ENCODE data around the gene OR52E2. TPM values are rescaled to one million over a fixed set of nuclear protein-coding genes. Genes with fewer than 3 reads are reported as not detected.

Gene OR52E2
- total and polyA plus RNA-seq, 2 donors (not counting 3 experiments of a cell fraction or from before 2014, with no cell fraction given), result not detected

DNA sequence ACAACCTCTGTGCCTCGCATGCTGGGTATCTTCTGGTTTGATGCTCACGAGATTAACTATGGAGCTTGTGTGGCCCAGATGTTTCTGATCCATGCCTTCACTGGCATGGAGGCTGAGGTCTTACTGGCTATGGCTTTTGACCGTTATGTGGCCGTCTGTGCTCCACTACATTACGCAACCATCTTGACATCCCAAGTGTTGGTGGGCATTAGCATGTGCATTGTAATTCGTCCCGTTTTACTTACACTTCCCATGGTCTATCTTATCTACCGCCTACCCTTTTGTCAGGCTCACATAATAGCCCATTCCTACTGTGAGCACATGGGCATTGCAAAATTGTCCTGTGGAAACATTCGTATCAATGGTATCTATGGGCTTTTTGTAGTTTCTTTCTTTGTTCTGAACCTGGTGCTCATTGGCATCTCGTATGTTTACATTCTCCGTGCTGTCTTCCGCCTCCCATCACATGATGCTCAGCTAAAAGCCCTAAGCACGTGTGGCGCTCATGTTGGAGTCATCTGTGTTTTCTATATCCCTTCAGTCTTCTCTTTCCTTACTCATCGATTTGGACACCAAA lies 12.6 kb downstream of the OR52E2 start:
- Histone ChIP-seq H3K4me3 (replicated peaks in 1 of 3; ENCODE audit: insufficient read depth in 1 of 3, low read depth in 1 of 3, low read length in 3 of 3) (no peak overlapping the region), H3K9me1 (replicated peaks; ENCODE audit: control insufficient read depth, extremely low read depth, insufficient read depth, low read length) (no peaks in the 10 kb centered on the region), H3K4me2 (ENCODE audit: insufficient read depth, low read length) (no peak overlapping the region), H3K9ac (replicated peaks; ENCODE audit: extremely low read depth, insufficient read depth, low read length) (no peak overlapping the region), H3K27ac (ENCODE audit: insufficient read depth, low read depth, low read length) (no peak overlapping the region), H3K27me3 (ENCODE audit: control insufficient read depth in 2 of 2, insufficient read depth in 2 of 2, low read length in 2 of 2) (no peaks in the 10 kb centered on the region), H4K20me1 (replicated peaks; ENCODE audit: control insufficient read depth, extremely low read depth, insufficient read depth, low read length) (no peaks in the 10 kb centered on the region), H3K9me3 (replicated peaks; ENCODE audit: control insufficient read depth, insufficient read depth, low read length) (no peaks in the 10 kb centered on the region), H3K79me2 (ENCODE audit: control insufficient read depth, insufficient read depth, low read length) (no peaks in the 10 kb centered on the region), H3K4me1 (ENCODE audit: control insufficient read depth, extremely low read depth, insufficient read depth, low read length) (no peaks in the 10 kb centered on the region), H3K36me3 (ENCODE audit: control insufficient read depth in 2 of 2, extremely low read depth in 1 of 2, insufficient read depth in 2 of 2, low read length in 2 of 2) (no peaks in the 10 kb centered on the region), H2AFZ (ENCODE audit: low read depth, low read length) (no peak overlapping the region)
- FAIRE-seq (no peak), DNase-seq (ENCODE audit: low read depth, low spot score) (no peak)
- no peak for TF ChIP-seq MYC (IDR thresholded peaks at IDR 0.05; ENCODE audit: low read depth, low read length)
- TF ChIP-seq, protein P1, sequence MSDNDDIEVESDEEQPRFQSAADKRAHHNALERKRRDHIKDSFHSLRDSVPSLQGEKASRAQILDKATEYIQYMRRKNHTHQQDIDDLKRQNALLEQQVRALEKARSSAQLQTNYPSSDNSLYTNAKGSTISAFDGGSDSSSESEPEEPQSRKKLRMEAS (IDR thresholded peaks at IDR 0.05; ENCODE audit: insufficient read depth, insufficient read length), result no peak
- no peak for TF ChIP-seq GATA2 (IDR thresholded peaks at IDR 0.05; ENCODE audit: insufficient read depth, insufficient read length, low read depth, low read length)
- no peak for TF ChIP-seq POLR2AphosphoS5 (IDR thresholded peaks at IDR 0.05; ENCODE audit: insufficient read depth, low read depth, low read length)
- TF ChIP-seq, protein P2, sequence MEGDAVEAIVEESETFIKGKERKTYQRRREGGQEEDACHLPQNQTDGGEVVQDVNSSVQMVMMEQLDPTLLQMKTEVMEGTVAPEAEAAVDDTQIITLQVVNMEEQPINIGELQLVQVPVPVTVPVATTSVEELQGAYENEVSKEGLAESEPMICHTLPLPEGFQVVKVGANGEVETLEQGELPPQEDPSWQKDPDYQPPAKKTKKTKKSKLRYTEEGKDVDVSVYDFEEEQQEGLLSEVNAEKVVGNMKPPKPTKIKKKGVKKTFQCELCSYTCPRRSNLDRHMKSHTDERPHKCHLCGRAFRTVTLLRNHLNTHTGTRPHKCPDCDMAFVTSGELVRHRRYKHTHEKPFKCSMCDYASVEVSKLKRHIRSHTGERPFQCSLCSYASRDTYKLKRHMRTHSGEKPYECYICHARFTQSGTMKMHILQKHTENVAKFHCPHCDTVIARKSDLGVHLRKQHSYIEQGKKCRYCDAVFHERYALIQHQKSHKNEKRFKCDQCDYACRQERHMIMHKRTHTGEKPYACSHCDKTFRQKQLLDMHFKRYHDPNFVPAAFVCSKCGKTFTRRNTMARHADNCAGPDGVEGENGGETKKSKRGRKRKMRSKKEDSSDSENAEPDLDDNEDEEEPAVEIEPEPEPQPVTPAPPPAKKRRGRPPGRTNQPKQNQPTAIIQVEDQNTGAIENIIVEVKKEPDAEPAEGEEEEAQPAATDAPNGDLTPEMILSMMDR (IDR thresholded peaks at IDR 0.05; ENCODE audit: extremely low read depth in 1 of 2, insufficient read depth in 1 of 2, low read depth in 1 of 2, low read length in 2 of 2), result no peak
- TF ChIP-seq POLR2A (IDR thresholded peaks at IDR 0.05; ENCODE audit: low read depth, low read length), result no peak
- no peak for TF ChIP-seq JUN (IDR thresholded peaks at IDR 0.05; ENCODE audit: borderline replicate concordance, insufficient read depth, insufficient read length, low read depth)
- TF ChIP-seq FOS (IDR thresholded peaks at IDR 0.05; ENCODE audit: borderline replicate concordance, insufficient read depth, low read length), result no peak
- TF ChIP-seq EZH2 (IDR thresholded peaks at IDR 0.05; ENCODE audit: borderline replicate concordance, low read depth, low read length, severe bottlenecking), result no peak
- BruUV-seq (replicated peaks), result no TSS peak
- intact Hi-C loops (cut with micrococcal nuclease), result no loop called here
- CTCF ChIA-PET, result no interaction called here
- dilution Hi-C loops (cut with MboI; ENCODE audit: extremely low pct_ligation_motif_present, low sequenced_read_pairs), result no loop called here
- POLR2A ChIA-PET, result no interaction called here
